Type B pancreatic cell (in vitro differentiated cells): ENCODE results near the gene TEKT2. TPM values are rescaled to one million over a fixed set of nuclear protein-coding genes. Genes with fewer than 3 reads are reported as not detected.

Experiments used
- DNase-seq: peaks from one replicate; pipeline ENCODE4 v3.0.0; 2021; ENCODE audit warnings: mixed read lengths; ENCODE audit not compliant: unreplicated experiment; ENCODE audit errors: extremely low spot score
- H3K27ac Mint-ChIP-seq: 2 replicates; pipeline ENCODE4 v1.8.0; 2021; ENCODE audit warnings: mild to moderate bottlenecking, mixed read lengths
- H3K27me3 Mint-ChIP-seq: 2 replicates; pipeline ENCODE4 v1.8.0; 2021; ENCODE audit warnings: mixed read lengths
- H3K36me3 Mint-ChIP-seq: 2 replicates; pipeline ENCODE4 v1.8.0; 2021; ENCODE audit warnings: mixed read lengths
- H3K4me1 Mint-ChIP-seq: one replicate; pipeline ENCODE4 v1.8.0; 2021; ENCODE audit warnings: mixed read lengths; ENCODE audit not compliant: unreplicated experiment
- H3K4me3 Mint-ChIP-seq: 2 replicates; pipeline ENCODE4 v1.8.0; 2021; ENCODE audit warnings: mild to moderate bottlenecking, mixed read lengths
- H3K9me3 Mint-ChIP-seq: 2 replicates; pipeline ENCODE4 v1.8.0; 2021; ENCODE audit warnings: mixed read lengths
- CTCF ChIP-seq: fragments of 200-600 bp; sonication (generic); conservative IDR thresholded peaks from 2 replicates; pipeline ENCODE4 v1.5.0; 2021; ENCODE audit warnings: antibody characterized with exemption, mild to moderate bottlenecking
- long read RNA-seq: library from polyadenylated mRNA; unstranded; transcript quantifications from one replicate; pipeline ENCODE4 v2.0.0, GENCODE V29; 2020
- total RNA-seq: library from RNA; stranded (reverse); gene quantifications from 2 replicates; pipeline ENCODE4 v1.2.1, GENCODE V29; 2021; ENCODE audit warnings: low replicate concordance

The TEKT2 gene
- total RNA-seq, result 2.1 and 9.6 TPM in 2 replicates
- long read RNA-seq, result 0 reads

- H3K4me1 Mint-ChIP-seq, result no peaks in the 10 kb centered on the region
- peaks cover 6% of the 10 kb centered on the region for H3K27me3 Mint-ChIP-seq
- H3K27ac Mint-ChIP-seq, result peak within 1 kb of the TSS; percentile 55
- peak within 1 kb of the TSS; percentile 80 for H3K4me3 Mint-ChIP-seq
- H3K9me3 Mint-ChIP-seq, result no peaks in the 10 kb centered on the region
- TF ChIP-seq CTCF, result no peak
- no peaks in the 10 kb centered on the region for H3K36me3 Mint-ChIP-seq
- DNase-seq, result no peak
These were observed at the start of gene TEKT2 for GRCh38 chr1:36083635-36084496. Gene TEKT2, plus strand, starts transcription at chr1:36084094. Its CDS starts 828 bp downstream, at chr1:36084922.

DNA sequence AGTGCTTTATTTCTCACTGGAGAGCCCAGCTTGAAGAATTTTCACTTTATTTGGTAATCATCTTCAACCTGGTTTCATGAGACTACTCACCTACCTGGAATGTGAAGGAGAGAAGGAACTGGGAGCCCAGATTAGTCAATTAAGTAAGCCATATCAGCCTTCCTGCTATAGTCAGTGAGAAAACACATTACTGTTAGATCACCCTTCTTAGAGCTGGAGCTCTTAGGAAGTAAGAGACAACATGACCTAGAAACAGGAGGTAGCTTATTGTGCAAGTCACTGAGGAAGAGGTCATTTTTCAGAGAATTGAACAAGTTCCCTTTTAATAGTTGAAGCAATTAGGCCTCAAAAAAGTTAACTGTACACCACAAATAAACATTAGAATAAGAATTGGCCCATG is 49.2 kb upstream of the TEKT2 start:
- Mint-ChIP-seq H3K36me3 (peaks cover 23% of the 10 kb centered on the region), H3K4me3 (no peak overlapping the region), H3K4me1 (no peaks in the 10 kb centered on the region), H3K27me3 (no peaks in the 10 kb centered on the region), H3K9me3 (no peaks in the 10 kb centered on the region), H3K27ac (no peak overlapping the region)
- DNase-seq, result no peak
- TF ChIP-seq CTCF, result no peak

- H3K9me3 Mint-ChIP-seq, result no peaks in the 10 kb centered on the region
- H3K36me3 Mint-ChIP-seq, result peaks cover 26% of the 10 kb centered on the region
- H3K27ac Mint-ChIP-seq, result no peak overlapping the region
- H3K4me1 Mint-ChIP-seq, result no peaks in the 10 kb centered on the region
- H3K27me3 Mint-ChIP-seq, result no peaks in the 10 kb centered on the region
- no peak overlapping the region for H3K4me3 Mint-ChIP-seq
- no peak for DNase-seq
- TF ChIP-seq CTCF, result no peak
These were observed 48.7 kb upstream of the TEKT2 start for GRCh38 chr1:36035154-36035553.

DNA sequence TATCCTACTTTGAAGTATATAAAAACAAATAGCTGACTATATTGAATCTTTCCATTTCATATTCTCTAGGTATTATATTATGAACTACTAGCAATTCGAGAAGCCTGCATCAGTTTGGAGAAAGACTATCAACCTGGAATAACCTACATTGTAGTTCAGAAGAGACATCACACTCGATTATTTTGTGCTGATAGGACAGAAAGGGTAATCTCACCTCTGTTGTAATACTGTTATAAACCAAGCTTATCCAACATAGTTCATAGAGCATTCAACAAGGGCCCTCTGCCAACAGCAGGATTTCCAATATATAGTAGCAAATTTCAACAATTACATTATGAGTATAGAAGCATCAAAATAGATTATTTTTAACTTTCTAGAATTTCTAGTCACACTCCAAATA is 43.7 kb upstream of the TEKT2 start:
- DNase-seq, result no peak
- H3K4me3 Mint-ChIP-seq, result no peak overlapping the region
- no peak overlapping the region for H3K27ac Mint-ChIP-seq
- H3K9me3 Mint-ChIP-seq, result no peaks in the 10 kb centered on the region
- no peaks in the 10 kb centered on the region for H3K4me1 Mint-ChIP-seq
- no peaks in the 10 kb centered on the region for H3K27me3 Mint-ChIP-seq
- peaks cover 24% of the 10 kb centered on the region for H3K36me3 Mint-ChIP-seq
- no peak for TF ChIP-seq CTCF

DNA sequence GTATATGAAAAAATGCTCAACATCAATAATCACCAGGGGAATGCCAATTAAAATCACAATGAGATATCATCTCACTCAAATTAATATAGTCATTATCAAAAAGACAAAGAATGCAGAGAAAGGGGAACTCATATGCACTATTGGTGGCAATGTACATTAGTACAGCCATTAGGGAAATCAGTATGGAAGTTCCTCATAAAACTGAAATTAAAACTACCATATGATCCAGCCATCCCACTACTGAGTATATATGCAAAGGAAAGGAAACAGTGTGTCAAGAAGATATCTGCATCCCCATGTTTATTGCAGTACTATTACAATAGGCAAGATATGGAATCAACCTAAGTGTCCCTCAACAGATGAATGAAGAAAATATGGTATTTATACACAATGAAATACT is 32.1 kb upstream of the TEKT2 start:
- peaks cover 35% of the 10 kb centered on the region for H3K36me3 Mint-ChIP-seq
- no peaks in the 10 kb centered on the region for H3K27me3 Mint-ChIP-seq
- no peaks in the 10 kb centered on the region for H3K9me3 Mint-ChIP-seq
- H3K4me1 Mint-ChIP-seq, result no peaks in the 10 kb centered on the region
- DNase-seq, result no peak
- no peak overlapping the region for H3K4me3 Mint-ChIP-seq
- TF ChIP-seq CTCF, result no peak
- no peak overlapping the region for H3K27ac Mint-ChIP-seq
